ENCODE results near the gene TEX44.
A peak's percentile ranks its signal among the peaks of the same experiment; 100 is the strongest.
"Not testable (repeated sequence)": the region's sequence is repeated elsewhere in the genome, so short reads cannot be mapped to it uniquely, and the experiment has no call there.

Gene TEX44

DNA sequence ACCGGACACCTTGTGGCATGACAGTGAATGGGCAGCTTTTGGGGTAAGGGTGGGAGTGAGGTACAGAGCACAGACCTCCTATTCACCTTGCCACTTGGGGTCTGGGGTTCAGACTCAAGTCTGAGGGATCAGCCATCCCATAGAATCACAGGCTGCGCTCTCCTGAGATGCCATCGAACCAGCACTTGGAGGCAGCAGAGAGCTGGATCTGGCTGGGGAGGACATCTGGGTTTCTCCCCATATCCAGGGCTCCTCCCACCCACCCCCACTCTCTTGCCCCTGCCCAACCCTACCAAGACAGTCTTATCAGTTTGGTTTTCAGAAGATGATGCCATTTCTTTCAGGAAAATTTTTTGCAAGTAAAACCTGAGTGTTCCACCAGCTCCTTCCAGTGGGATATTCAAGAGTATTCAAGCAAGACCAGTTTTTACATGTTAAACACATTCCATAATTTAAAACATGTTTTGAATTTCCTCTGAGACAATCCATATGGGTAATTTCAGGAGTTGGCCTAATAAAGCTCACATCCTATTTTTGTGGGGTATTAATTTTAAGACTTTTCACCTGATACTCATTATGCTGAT, 29.2 kb upstream of the TEX44 start:
- no peaks in the 10 kb centered on the region for H3K4me1 Mint-ChIP-seq
- ATAC-seq (ENCODE audit: low read depth) (peak; percentile 64), DNase-seq (ENCODE audit: low spot score in 2 of 2) (no peak)
- H3K36me3 Mint-ChIP-seq: no peaks in the 10 kb centered on the region
- H3K27me3 Mint-ChIP-seq: no peaks in the 10 kb centered on the region
- no peak overlapping the region for H3K27ac Mint-ChIP-seq
- H3K4me3 Mint-ChIP-seq: no peak overlapping the region
- no peaks in the 10 kb centered on the region for H3K9me3 Mint-ChIP-seq

DNA sequence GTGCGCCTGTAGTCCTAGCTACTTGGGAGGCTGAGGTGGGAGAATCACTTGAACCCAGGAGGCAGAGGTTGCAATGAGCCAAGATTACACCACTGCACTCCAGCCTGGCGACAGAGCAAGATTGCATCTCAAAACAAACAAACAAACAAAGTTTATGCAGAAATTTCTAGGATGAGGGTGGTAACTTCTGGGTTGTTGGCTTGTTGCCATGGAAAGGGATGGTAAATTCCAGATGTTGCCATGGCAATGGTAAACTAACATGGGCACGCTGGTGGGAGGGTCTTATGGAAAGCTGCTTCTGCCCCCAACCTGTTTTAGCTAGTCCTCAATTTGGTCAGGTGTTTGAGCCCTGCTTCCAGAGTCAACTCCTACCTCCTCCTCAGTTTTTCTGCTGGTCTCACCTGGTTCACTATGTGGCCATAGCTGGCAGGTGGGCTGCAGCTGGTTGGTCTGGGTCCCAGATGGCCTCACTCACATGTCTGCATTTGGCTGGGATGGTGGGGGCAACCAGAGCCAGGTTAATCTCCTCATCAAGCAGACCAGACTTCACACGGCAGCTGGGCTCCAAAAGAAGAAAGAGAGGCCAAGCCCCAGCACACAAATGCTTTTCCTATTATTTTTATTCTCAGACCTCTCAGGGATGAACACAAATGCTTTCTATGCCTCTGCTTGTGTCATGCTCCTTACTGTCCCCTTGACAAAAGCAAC, 26.6 kb upstream of the TEX44 start:
- Mint-ChIP-seq H3K27me3 (peaks cover 2% of the 10 kb centered on the region), H3K9me3 (no peaks in the 10 kb centered on the region), H3K36me3 (no peaks in the 10 kb centered on the region), H3K27ac (no peak overlapping the region), H3K4me1 (peaks cover 6% of the 10 kb centered on the region), H3K4me3 (no peak overlapping the region)
- no peak for ATAC-seq (ENCODE audit: low read depth)
- DNase-seq (ENCODE audit: low spot score in 2 of 2): no peak

- Mint-ChIP-seq H3K4me3 (no peak overlapping the region), H3K27me3 (peaks cover 2% of the 10 kb centered on the region), H3K4me1 (peaks cover 6% of the 10 kb centered on the region), H3K9me3 (no peaks in the 10 kb centered on the region), H3K36me3 (no peaks in the 10 kb centered on the region), H3K27ac (no peak overlapping the region)
- no peak for ATAC-seq (ENCODE audit: low read depth)
- DNase-seq (ENCODE audit: low spot score in 2 of 2): no peak
Observed at GRCh38 chr2:231567159-231567558, 25.5 kb upstream of the TEX44 start.

DNA sequence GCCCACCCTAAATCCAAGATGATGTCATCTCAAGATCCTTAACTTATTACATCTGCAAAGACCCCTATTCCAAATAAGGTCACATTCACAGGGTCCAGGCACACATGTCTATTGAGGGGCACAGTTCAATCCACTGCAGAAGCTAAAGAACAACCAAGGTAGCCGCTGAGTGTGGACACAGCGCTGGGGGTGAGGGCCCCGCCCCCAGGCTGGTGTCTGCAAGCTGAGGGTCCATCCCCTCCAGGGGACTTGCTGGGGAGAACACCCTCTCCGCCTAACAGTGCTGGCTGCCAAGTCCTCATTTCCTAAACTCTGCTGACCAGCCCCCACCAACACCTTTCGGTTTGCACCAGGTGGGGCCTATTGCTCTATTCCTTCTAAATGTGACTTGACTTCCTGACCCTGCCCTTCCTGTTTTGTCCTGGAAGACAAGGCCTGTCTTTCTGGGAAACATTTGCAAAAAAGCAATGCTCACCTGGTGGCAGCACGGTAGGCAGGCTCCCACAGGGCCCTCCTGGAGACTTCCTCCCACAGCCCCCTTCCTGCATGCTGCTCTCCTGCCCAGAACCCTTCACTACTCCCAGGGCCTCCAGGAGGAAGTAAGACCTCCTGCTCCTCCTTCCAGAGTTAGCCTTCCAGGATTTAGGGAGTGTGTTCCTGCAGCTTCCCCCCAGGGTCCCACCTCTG, 24.4 kb upstream of the TEX44 start:
- H3K9me3 Mint-ChIP-seq: no peaks in the 10 kb centered on the region
- peaks cover 6% of the 10 kb centered on the region for H3K4me1 Mint-ChIP-seq
- ATAC-seq (ENCODE audit: low read depth): no peak
- H3K4me3 Mint-ChIP-seq: no peak overlapping the region
- no peak for DNase-seq (ENCODE audit: low spot score in 2 of 2)
- H3K36me3 Mint-ChIP-seq: no peaks in the 10 kb centered on the region
- no peak overlapping the region for H3K27ac Mint-ChIP-seq
- peaks cover 2% of the 10 kb centered on the region for H3K27me3 Mint-ChIP-seq

DNA sequence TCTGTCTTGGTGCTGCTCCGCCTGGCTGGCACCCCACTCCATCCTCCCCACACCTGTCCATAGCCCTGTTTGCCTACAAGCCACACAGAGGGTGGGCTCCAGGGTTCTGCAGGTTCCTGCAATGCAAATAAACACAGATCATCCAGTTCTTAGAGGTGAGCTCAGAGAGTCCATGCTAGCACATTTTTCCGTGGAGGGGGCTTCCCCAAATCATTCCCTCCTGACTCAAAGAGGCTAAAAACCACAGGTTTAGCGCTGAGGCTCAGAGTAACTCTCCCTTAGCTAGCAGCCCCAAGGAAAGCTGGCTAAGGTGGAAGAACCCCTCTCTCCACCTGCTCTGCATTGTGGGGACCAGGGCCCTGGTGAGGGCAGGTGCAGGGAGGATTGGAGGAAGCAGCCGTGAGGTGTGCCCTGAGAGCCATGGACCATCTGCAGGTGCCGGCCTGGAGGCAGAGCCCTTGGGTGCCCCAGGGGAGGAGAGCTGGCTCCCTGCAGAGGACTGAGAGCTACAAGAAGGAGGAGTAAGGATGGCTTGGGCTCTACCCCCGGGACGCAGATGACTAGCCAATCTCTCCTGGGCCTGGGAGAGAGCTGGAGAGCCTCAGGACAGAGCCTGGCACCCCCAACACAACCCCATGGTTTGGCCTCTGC, 23.8 kb upstream of the TEX44 start:
- Mint-ChIP-seq H3K27me3 (peaks cover 2% of the 10 kb centered on the region), H3K9me3 (no peaks in the 10 kb centered on the region), H3K4me1 (peaks cover 6% of the 10 kb centered on the region), H3K27ac (no peak overlapping the region), H3K4me3 (no peak overlapping the region), H3K36me3 (no peaks in the 10 kb centered on the region)
- ATAC-seq (ENCODE audit: low read depth) (no peak), DNase-seq (ENCODE audit: low spot score in 2 of 2) (no peak)

DNA sequence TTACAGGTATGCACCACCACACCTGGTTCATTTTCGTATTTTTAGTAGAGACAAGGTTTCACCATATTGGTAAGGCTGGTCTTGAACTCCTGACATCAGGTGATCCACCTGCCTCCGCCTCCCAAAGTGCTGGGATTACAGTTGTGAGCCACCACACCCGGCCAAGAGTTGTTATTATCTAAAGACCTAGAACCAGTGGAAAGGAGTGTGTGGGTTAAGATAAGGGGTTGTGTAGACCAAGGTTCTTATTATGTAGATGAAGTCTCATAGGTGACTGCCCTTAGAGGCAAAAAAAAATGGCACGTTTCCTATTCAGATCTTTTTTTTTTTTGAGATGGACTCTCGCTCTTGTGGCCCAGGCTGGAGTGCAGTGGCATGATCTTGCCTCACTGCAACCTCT, 21.7 kb upstream of the TEX44 start:
- not testable (repeated sequence) for H3K4me1 Mint-ChIP-seq; H3K27me3 Mint-ChIP-seq; H3K36me3 Mint-ChIP-seq; H3K4me3 Mint-ChIP-seq; ATAC-seq (ENCODE audit: low read depth); H3K9me3 Mint-ChIP-seq; DNase-seq (ENCODE audit: low spot score in 2 of 2); H3K27ac Mint-ChIP-seq

DNA sequence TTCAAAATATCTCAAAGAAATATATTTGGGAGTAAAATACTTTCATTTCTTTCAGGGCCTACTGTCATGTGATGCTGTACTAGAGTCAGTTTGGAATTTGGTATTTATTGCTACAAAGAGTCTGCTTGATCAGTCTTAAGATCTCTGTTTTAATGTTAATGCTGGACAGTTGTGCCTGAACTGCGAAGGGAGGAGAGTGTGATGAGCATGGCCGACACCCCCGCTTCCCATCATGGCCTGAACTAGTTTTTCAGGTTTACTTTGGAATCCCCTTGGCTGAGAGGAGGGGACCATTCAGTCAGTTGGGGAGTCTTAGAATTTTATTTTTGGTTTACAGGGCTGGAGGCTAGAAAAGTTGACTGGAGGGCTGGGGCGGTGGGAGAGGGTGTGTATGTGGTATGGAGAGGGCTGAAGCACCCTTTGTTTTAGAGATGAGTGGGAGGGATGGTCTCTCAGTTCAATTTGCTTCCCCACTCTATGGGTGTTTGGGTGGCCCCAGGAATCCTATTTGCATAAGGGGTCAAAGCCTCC, 20.9 kb upstream of the TEX44 start:
- Mint-ChIP-seq H3K27me3 (peaks cover 2% of the 10 kb centered on the region), H3K36me3 (no peaks in the 10 kb centered on the region), H3K4me1 (peaks cover 6% of the 10 kb centered on the region), H3K27ac (no peak overlapping the region), H3K9me3 (no peaks in the 10 kb centered on the region), H3K4me3 (no peak overlapping the region)
- DNase-seq (ENCODE audit: low spot score in 2 of 2) (no peak), ATAC-seq (ENCODE audit: low read depth) (no peak)

GRCh38 chr2:231573096-231573495, 19.6 kb upstream of the TEX44 start:
- Mint-ChIP-seq H3K27ac (no peak overlapping the region), H3K27me3 (peaks cover 2% of the 10 kb centered on the region), H3K9me3 (no peaks in the 10 kb centered on the region), H3K4me1 (peaks cover 6% of the 10 kb centered on the region), H3K4me3 (no peak overlapping the region), H3K36me3 (no peaks in the 10 kb centered on the region)
- ATAC-seq (ENCODE audit: low read depth): no peak
- DNase-seq (ENCODE audit: low spot score in 2 of 2): no peak

DNA sequence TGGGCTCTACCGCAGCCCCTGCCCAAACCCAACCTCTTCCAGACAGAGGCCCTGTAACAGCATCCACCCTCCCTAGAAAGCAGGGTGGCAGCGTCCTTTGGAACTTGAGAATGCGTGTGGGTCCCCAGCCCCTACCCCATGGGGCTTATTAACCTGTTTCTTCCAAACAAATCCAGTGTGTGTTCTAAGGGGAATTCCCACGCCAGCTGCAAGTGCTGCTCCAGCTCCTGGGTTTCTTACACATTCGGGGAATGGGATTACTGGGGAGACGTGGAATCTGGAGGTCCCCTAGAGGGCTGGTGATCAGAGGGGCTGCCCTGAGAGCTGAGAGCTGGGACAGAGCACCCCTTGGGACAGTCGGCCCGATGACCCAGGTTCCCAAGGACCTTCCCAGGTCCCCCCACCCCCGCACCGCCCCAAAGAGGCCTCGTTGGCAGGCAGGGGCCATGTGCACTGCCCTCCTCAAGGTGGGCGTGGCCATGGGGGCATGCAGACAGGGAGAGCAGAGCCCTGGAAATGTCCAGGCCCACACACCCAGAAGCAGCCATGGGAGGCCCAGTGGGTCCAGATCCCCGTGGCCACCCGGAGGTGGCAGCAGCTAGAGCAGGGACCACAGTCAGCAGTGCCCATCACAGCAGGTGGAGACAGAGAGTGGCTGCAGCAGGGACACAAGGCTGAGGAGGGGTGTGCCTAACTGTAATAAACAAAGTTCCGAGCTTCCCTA, 18.8 kb upstream of the TEX44 start:
- Mint-ChIP-seq H3K36me3 (peaks cover 3% of the 10 kb centered on the region), H3K4me3 (no peak overlapping the region), H3K27ac (no peak overlapping the region), H3K4me1 (peaks cover 5% of the 10 kb centered on the region), H3K9me3 (peaks cover 3% of the 10 kb centered on the region), H3K27me3 (peaks cover 5% of the 10 kb centered on the region)
- no peak for ATAC-seq (ENCODE audit: low read depth)
- no peak for DNase-seq (ENCODE audit: low spot score in 2 of 2)

DNA sequence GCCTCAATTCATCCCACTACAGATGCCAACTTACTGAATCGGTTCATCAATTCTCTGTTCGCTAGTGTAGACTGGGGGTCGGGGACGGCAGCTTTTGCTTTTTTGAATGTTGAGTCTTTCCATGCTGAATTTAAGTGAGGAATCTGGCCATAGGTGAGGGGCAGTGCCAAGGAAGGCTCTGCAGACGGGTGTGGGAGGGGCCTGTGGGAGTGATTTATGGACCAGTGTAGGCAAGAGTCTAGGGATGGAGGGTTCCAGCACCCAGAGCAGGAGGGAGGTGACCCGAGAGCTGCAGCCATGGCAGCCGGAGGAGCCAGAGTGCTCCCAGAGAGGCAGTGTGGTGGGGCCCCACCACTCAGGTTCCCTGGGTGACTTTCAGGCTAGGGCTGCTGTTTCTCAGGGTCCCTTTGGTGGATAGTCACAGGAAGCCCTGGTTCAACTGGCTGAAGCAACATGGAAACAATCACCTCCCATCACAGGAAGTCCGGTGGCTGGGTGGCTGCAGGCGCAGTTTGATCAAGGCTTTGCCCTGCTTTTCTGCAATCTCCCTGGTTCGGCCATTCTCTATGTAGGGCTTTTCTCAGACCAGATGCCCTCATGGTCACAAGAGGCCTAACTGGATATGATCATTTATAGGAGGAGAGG, 16.9 kb upstream of the TEX44 start:
- peaks cover 6% of the 10 kb centered on the region for H3K36me3 Mint-ChIP-seq
- ATAC-seq (ENCODE audit: low read depth) (no peak), DNase-seq (ENCODE audit: low spot score in 2 of 2) (no peak)
- peaks cover 6% of the 10 kb centered on the region for H3K4me1 Mint-ChIP-seq
- peaks cover 9% of the 10 kb centered on the region for H3K27me3 Mint-ChIP-seq
- H3K4me3 Mint-ChIP-seq: no peak overlapping the region
- H3K27ac Mint-ChIP-seq: no peak overlapping the region
- peaks cover 6% of the 10 kb centered on the region for H3K9me3 Mint-ChIP-seq

- Mint-ChIP-seq H3K27ac (no peak overlapping the region), H3K4me1 (peaks cover 6% of the 10 kb centered on the region)
Observed at GRCh38 chr2:231576465-231576864, 16.2 kb upstream of the TEX44 start.

GRCh38 chr2:231578655-231579054, 14.0 kb upstream of the TEX44 start:
- not testable (repeated sequence) for DNase-seq (ENCODE audit: low spot score in 2 of 2); H3K27me3 Mint-ChIP-seq; H3K9me3 Mint-ChIP-seq; ATAC-seq (ENCODE audit: low read depth); H3K27ac Mint-ChIP-seq; H3K36me3 Mint-ChIP-seq; H3K4me3 Mint-ChIP-seq; H3K4me1 Mint-ChIP-seq

More at GRCh38 chr2:231576465-231576864, 16.2 kb upstream of the TEX44 start:
- DNase-seq (ENCODE audit: low spot score in 2 of 2): no peak
- Mint-ChIP-seq H3K36me3 (peaks cover 6% of the 10 kb centered on the region), H3K27me3 (peaks cover 9% of the 10 kb centered on the region), H3K4me3 (no peak overlapping the region), H3K9me3 (peaks cover 6% of the 10 kb centered on the region)
- no peak for ATAC-seq (ENCODE audit: low read depth)

GRCh38 chr2:231579560-231579959, 13.1 kb upstream of the TEX44 start:
- DNase-seq (ENCODE audit: low spot score in 2 of 2): no peak
- no peak overlapping the region for H3K27ac Mint-ChIP-seq

More at GRCh38 chr2:231579560-231579959, 13.1 kb upstream of the TEX44 start:
- Mint-ChIP-seq H3K4me1 (peaks cover 6% of the 10 kb centered on the region), H3K9me3 (peaks cover 6% of the 10 kb centered on the region), H3K36me3 (peaks cover 6% of the 10 kb centered on the region), H3K27me3 (peaks cover 9% of the 10 kb centered on the region), H3K4me3 (no peak overlapping the region)
- ATAC-seq (ENCODE audit: low read depth): no peak

All from memory B cell (primary cell).